ENCODE data around the gene DLGAP4. TPM values are rescaled to one million over a fixed set of nuclear protein-coding genes. Genes with fewer than 3 reads are reported as not detected.

The DLGAP4 gene
- total and polyA plus RNA-seq, 2 of the 13 experiments (the other 11 are each of a cell fraction or from before 2014, with no cell fraction given): 15.2 to 26.7 TPM

GRCh38 chr20:36571564-36572504 is 265.7 kb downstream of the DLGAP4 start (continued):
- TF ChIP-seq RELA (CRISPR knock-in tag; IDR thresholded peaks at IDR 0.05): 0 out of 2 replicates have a peak, but pooled peaks have one; percentile 30
- peak; percentile 31; the same call in 1 of the 2 replicates for TF ChIP-seq ETV5 (CRISPR knock-in tag; IDR thresholded peaks at IDR 0.05; ENCODE audit: borderline replicate concordance)
- TF ChIP-seq POLR2AphosphoS5 (IDR thresholded peaks at IDR 0.05; ENCODE audit: low read depth, low read length): peak; percentile 62
- peak; percentile 44 for TF ChIP-seq PHF8 (CRISPR knock-in tag; IDR thresholded peaks at IDR 0.05)
- TF ChIP-seq, protein P1, sequence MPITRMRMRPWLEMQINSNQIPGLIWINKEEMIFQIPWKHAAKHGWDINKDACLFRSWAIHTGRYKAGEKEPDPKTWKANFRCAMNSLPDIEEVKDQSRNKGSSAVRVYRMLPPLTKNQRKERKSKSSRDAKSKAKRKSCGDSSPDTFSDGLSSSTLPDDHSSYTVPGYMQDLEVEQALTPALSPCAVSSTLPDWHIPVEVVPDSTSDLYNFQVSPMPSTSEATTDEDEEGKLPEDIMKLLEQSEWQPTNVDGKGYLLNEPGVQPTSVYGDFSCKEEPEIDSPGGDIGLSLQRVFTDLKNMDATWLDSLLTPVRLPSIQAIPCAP (CRISPR knock-in tag; IDR thresholded peaks at IDR 0.05; ENCODE audit: low read depth): 0 out of 2 replicates have a peak, but pooled peaks have one; percentile 63
- TF ChIP-seq MYC (CRISPR knock-in tag; IDR thresholded peaks at IDR 0.05; ENCODE audit: borderline replicate concordance): peak; percentile 46; the same call in 1 of the 2 replicates
- TF ChIP-seq ZBTB40 (IDR thresholded peaks at IDR 0.05): no peak
- TF ChIP-seq ZBTB40 (CRISPR knock-in tag; IDR thresholded peaks at IDR 0.05): no peak
- TF ChIP-seq KLF11 (CRISPR knock-in tag; IDR thresholded peaks at IDR 0.05): no peak
- 0 out of 2 replicates have a peak, but pooled peaks have one; percentile 38 for TF ChIP-seq TSC22D2 (CRISPR knock-in tag; IDR thresholded peaks at IDR 0.05; ENCODE audit: borderline replicate concordance)
- 0 out of 2 replicates have a peak, but pooled peaks have one; percentile 66 for TF ChIP-seq NFATC3 (CRISPR knock-in tag; IDR thresholded peaks at IDR 0.05)
- TF ChIP-seq, protein P2, sequence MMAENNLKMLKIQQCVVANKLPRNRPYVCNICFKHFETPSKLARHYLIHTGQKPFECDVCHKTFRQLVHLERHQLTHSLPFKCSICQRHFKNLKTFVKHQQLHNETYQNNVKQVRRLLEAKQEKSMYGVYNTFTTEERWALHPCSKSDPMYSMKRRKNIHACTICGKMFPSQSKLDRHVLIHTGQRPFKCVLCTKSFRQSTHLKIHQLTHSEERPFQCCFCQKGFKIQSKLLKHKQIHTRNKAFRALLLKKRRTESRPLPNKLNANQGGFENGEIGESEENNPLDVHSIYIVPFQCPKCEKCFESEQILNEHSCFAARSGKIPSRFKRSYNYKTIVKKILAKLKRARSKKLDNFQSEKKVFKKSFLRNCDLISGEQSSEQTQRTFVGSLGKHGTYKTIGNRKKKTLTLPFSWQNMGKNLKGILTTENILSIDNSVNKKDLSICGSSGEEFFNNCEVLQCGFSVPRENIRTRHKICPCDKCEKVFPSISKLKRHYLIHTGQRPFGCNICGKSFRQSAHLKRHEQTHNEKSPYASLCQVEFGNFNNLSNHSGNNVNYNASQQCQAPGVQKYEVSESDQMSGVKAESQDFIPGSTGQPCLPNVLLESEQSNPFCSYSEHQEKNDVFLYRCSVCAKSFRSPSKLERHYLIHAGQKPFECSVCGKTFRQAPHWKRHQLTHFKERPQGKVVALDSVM (CRISPR knock-in tag; IDR thresholded peaks at IDR 0.05): peak; percentile 32; the same call in 1 of the 2 replicates
- TF ChIP-seq CEBPG (CRISPR knock-in tag; IDR thresholded peaks at IDR 0.05): no peak
- TF ChIP-seq PATZ1 (CRISPR knock-in tag; IDR thresholded peaks at IDR 0.05): peak; percentile 84

Measured in HepG2 (cell line).